GM21381 (cell line): ENCODE results near the gene ZFYVE19.
A peak's percentile ranks its signal among the peaks of the same experiment; 100 is the strongest.

Experiments
- ATAC-seq: cut with Tn5 transposase; IDR thresholded peaks from one replicate; pipeline ENCODE4 v1.9.1; 2021; ENCODE audit warnings: mild to moderate bottlenecking, moderate library complexity; ENCODE audit not compliant: unreplicated experiment

ZFYVE19 gene, protein sequence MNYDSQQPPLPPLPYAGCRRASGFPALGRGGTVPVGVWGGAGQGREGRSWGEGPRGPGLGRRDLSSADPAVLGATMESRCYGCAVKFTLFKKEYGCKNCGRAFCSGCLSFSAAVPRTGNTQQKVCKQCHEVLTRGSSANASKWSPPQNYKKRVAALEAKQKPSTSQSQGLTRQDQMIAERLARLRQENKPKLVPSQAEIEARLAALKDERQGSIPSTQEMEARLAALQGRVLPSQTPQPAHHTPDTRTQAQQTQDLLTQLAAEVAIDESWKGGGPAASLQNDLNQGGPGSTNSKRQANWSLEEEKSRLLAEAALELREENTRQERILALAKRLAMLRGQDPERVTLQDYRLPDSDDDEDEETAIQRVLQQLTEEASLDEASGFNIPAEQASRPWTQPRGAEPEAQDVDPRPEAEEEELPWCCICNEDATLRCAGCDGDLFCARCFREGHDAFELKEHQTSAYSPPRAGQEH

DNA sequence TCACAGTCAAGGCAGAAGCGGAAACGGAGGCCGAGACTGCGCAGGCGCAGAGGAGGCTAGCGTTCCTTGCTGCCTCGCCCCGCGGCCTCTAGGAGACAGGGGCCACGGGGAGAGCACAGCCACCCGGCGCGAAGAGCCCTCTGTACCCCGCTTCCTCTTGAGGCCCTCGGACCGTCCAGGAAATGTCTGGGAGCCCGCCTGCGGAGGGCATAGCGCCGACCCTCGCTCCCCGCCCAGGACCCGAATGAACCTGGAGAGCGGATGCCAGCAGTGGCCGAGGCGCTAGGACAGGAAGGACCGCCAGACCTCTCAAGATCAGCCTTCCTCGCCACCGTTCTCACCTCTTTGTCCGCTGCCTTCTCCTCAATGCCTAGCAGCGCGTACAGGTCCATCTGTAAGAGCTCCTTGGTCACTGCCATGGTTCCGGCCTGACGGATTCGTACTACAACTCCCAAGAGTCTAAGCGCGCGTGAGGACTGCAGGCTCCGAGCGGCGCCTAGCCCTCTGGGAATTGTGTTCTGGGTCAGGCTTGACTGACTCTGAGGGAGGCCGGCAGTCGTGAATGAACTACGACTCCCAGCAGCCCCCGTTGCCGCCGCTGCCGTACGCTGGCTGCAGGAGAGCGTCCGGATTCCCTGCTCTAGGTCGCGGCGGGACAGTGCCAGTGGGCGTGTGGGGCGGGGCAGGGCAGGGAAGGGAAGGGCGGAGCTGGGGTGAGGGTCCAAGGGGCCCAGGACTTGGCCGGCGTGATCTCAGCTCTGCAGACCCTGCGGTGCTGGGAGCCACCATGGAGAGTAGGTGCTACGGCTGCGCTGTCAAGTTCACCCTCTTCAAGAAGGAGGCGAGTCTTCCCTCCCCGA lies at the start of gene ZFYVE19, which contains the start of gene DNAJC17:
TSS of gene ZFYVE19 (plus strand) at position 62 of the 860 bp plus-strand sequence. CDS start at position 563, 501 bp downstream.
TSS of gene DNAJC17 (minus strand) at position 446 of the 860 bp plus-strand sequence. CDS start at position 419, 27 bp downstream.
- ATAC-seq: peak; percentile 91

DNA sequence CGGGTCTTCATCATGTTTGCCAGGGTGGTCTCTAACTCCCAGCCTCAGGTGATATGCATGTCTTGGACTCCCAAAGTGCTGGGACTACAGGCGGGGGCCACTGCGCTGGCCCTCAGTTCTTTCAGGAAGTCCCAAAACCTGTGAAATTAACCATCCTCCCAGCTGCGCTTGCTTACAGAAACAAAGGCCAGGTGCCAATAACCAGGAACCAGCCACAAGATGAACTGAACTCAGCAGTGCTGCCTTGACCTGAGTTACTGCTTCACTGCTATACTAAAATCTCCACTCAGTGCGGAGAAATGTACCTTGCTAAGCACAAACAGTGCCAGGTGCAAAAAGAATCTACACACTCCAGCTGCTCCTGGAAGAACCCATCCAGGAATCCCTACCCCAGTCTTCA lies 46.9 kb upstream of the ZFYVE19 start:
- no peak for ATAC-seq

DNA sequence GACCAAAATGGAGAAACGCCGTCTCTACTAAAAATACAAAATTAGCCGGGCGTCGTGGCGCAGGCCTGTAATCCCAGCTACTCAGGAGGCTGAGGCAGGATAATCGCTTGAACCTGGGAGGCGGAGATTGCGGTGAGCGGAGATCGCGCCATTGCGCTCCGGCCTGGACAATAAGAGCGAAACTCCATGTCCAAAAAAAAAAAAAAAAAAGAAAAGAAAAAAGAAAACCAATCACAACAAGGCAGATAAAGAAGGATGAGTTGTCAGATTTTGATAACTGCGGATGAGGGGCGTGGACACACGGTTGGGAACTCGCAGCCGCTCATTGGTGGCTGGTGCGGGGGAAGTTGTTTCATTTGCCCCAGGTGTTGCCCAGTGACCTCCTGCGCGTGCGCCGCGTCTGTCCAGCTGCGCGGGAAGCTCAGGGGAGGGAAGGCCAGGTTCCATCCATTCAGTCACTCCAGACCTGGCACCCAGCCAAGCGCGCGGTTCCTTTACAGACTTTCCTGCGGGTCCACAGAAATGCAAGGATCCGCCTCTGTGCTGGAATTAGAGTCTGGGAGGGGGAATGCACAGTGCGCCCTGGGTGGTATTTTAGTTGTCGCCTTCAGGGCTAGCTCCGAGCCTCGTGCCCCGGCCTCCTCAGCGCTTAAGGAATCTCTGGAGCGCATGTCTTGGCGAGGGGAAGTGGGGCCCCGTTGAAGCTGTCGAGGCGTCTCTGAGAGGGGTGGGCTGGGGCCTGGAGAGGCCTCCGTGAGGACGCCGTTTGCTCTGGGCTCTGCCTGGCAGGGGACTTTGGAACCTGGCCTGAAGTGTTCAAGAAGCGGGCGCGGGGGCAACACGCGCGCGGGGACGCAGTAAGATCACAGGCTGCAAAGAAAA lies 43.7 kb upstream of the ZFYVE19 start:
- no peak for ATAC-seq

DNA sequence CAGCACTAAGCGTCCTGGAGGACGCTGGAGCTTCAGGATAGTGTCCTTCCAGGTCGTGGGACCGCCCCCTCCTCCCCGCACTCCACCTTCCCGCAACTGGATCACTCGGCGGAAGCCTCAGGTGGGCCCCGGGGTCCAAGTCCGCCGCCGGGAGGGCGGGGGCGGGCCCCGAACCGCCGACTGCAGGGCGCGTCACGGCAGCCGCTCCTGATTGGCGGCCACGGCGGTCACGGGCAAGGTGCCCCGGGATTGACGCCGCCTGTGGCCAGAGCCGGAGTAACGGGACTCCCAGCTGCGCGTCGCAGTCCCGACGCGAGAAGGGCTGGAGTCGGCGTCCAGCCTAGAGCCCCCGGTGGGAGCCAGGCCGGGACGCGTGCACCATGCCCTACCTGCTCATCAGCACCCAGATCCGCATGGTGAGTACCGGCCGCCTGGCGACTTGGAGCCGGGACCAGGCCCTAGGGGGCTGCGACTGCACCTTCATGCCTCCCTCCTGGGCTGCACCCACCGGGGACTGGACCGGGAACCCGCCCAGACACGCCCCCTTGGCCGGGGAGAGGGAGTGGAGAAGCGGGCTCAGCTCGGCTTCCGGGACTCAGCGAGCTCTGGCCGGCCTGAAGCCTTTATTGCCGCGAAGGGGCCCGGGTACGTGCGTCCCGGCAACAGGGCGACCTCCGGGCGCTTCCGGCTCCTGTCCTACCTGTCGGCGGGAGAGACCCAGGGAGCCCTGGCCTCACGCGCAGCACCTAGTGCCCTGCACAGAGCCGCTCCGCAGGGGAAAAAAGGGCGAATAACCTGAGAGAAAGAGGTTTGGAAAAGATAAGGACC lies 42.9 kb upstream of the ZFYVE19 start, which contains the start of gene GCHFR:
TSS of gene GCHFR (plus strand) at position 268 of the 828 bp plus-strand sequence. CDS start at position 381, 113 bp downstream.
- ATAC-seq: peak; percentile 49

DNA sequence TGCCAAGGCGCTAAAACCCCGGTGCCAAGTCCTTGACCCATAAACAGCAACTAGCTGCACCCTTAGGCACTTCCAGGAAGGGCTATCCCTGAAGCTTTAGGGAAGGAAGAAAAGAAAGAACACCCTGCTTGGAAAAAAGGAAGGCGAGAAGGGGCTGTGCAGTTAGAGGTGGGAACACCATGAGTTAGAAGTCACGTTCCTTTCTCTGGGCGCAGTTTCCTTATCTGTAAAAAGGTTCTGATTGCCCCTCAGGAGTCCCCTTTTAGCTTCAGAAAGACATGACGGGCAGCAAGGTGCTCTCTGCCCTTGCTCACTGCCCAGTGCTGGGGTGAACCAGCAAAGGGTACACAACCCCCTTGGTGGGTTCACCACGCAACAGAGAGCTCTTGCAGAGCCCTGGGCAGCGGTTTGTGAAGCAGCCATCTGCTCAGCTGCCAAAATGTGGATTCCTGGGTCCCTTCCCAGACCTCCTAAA lies 42.2 kb upstream of the ZFYVE19 start:
- no peak for ATAC-seq

DNA sequence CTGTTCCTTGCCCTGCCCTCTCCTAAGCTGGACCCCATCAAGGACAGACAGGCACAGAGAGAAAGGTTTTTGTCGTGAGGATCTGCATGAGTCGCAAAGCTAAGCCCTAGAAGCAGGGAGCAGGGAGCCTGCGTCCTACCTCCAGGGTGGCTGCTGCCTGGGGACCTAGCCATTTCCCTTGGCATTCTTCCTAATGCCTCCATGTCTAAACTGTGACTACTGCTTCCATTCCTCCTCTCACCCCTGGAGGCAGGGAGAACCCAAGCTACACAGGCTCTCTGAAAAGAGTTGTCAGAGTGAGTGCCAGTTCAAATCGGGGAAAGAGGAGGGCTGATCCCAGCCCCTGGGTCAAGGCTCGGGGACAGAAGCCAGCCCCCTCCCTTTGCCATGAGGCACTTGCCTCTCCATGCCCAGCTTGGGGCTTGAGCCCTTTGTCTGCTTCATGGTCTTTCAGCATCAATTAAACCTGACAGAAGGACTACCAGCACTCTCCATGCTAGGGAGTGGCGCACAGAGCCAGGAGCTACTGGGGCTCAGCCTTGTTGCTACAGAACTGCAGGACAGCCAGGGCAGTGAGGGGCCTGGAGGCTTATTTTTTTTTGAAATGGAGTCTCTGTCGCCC lies 40.6 kb upstream of the ZFYVE19 start:
- ATAC-seq: no peak

DNA sequence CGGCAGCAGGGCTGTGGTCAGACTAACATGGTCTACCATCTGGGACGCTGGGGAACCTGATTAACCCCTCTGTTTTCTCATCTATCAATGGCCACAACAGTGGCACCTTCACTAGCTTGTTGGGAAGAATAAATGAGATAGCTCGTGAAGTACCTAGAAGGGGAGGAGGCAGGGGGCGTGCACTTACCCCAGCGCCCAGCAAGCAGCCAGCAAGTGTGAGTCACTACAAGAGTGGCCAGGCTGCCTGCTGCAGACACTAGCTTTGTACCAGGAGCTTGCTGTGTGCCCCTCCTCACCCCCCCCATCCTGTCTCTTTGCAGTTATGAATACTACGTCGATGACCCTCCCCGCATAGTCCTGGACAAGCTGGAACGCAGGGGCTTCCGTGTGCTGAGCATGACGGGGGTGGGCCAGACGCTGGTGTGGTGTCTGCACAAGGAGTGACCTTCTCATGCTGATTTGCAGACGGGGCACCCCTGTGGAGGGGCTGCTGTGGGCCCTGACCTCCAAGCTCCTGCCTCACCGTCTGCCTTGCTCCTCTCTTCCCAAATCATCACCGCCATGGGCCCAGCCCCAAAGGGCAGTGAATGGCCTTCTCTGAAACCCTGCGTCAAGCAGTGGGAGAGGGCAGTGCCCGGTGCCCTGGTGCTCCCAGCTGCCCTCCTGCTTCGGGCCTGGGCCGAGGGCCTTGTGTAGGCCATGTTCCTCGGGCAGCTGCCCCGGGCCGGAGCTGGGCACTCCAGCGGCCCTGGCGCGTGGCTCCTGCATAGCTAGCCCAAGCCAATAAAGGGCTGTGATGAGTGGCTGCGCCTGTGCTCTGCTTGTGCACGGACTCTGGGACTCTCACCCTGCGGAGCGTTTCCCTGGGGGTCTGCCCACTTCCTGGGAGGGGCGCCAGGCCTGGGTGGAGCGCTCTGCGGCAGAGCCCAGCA lies 39.7 kb upstream of the ZFYVE19 start:
- no peak for ATAC-seq

DNA sequence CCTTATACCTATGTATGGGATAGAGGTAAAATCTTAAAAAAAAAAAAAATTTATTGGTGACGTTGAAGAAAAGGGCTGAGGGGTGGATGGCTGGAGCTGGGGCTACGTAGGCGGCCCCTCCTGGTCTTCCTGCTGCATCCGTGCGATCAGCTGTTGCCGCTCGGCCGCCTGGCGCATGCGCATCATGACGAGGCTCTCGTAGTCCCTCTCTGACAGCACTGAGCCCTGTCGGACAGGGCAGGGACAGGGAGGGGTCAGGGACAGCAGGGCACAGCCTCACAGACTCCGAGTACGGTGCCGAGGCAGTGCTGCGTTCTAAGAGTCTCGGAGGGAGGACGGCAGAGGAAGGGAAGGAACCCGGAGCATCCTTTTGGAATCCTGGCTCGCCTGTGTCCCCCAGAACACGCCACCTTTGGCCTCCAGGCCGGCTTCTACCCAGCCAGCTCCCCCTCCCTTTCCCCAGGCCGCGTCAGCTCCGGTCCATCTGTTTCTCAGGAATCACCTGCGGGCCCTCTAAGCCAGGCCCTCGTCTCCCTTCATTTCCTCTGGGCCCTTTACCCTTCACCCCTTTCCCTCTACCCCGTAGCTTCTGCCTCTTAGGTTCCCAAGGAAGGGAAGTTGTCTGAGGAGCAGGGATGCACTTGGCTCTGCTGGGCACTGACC lies 38.9 kb upstream of the ZFYVE19 start:
- ATAC-seq: no peak

DNA sequence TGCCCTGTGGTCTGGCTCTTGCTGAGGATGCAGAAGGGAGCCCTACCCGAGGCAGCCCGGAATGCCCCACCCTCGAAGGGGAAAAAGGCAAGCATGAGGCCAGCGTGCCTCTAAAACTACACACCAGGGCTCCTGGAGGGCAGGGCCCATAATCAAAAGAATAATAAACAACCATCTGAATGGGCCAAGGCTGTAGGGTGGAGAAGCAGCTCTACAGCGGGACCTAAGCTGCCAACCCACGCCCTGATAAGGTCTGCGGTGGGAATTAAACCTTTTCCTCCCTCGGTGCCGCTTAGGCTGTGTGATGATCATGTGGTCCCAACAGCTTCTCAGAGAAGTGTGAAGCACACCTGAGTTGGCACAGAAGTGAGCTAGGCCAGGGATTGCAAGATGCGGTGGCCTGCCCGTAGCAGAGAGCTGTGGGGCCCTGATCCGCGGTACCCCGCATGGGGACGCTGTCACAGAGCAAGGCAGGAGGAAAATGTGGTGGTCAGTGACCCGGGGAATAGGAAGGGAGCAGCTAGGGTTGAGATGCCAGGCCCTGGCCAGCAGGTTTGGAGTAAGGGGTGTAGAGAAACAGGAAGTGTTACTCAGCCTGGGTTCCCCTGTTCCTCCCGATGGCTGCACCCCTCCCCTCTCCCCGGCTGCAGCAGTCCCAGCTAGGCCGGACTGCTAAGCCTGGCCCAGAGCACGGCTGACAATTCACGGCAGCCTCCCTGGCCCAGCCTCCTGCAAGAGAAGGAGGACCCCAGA lies 38.2 kb upstream of the ZFYVE19 start:
- no peak for ATAC-seq

DNA sequence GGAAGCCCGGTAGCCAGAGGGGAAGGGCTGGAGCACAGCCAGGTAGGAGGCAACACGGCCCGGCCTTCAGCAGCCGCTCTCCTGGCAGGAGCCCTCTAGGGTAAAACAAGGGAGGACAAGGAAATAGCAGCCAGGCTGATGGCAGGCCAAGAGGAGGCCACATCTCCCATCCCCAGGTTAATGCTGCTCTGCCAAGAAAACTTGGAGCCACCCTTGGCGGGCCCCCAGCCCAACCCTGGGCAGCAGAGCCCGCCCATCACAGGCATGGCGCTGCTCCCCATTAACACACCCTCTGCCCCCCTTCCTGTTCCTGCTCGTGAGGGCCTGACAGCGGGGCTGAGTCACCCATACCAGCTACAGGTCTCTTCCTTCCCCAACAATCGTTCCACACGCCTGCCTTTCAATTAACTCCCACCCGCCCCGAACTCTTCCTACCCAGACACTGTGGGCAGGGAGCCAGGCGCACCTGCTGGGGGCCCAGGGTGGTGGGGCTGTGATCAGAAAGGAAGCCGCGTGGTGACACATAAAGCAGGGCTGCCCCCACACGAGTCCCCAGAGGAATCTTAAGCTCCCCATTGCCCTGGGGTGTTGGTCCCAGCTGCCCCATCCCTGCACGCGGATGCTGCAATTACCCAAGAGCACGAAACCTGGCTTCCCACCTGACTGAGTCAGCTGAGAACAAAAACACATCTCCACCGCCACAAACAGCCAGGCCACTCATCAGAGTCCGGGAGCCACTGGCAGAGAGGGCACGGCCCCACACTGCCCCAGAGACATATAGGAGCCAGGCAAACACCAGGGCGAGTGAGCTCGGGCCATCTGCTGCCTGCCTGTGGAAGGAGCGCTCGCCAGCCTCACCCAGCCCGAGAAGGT lies 37.4 kb upstream of the ZFYVE19 start, which contains the start of gene C15orf62:
TSS of gene C15orf62 (plus strand) at position 707 of the 873 bp plus-strand sequence. CDS start 516 bp downstream, outside the sequence.
- peak; percentile 35 for ATAC-seq

DNA sequence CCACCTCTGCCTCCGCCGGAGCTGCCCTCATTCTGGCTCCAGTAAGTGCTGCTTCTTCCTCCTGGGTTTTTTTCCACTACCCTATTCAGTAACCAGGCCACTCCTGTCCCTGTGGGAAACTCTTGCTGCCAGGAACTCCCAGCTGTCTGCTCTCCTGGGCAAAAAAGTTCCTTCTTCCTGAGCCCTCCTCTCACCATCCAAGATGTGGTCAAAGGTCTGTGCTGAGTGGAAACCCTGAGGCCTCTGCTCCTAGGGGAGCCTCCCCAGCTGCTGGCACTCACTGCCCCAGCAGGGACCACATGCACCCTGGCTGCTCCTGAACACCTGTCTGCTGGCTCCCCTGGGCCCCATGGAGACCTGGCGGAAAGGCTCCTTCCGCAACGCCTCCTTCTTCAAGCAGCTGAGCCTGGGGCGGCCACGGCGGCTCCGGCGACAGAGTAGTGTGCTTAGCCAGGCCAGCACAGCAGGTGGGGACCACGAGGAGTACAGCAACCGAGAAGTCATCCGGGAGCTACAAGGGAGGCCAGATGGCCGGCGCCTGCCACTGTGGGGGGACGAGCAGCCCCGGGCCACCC lies 36.7 kb upstream of the ZFYVE19 start:
- ATAC-seq: no peak

DNA sequence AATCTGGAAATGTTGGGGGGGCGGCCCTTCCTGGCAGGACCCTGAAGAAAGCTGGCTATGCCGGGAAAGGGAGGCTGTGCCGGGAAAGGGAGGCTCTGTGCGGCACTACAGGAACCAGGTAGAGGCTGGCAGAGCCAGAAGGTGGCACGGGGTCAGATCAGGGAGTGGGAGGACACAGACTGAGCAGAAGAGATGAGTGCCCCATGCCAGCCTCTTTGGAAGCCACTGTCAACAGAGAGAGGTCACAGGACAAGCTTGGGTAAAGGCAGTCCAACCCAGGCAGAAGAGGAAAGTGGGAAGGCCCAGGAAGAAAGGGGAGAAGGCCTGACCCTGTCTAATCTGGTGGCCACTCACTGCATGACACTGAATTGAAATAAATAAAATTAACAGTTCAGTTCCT lies 35.6 kb upstream of the ZFYVE19 start:
- no peak for ATAC-seq

DNA sequence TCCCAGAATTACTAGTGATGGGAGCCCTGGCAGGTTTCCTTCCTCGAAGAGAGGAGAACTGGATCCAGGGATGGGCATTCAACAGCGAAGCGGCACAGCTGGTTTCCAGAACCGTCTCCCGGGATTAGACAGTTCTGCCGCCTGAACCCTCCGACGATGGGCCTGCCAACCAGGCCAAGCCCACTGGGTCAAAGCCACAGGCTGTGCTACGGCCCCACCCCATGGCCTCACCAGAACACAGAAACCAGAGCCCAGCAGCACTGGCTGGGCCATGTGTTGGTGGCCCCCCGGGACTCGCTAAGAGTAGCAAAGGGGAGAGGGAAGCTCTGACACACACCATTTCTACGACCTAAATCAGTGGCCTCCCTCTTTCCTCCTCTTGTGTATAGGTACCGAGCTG lies 34.9 kb upstream of the ZFYVE19 start:
- ATAC-seq: no peak

DNA sequence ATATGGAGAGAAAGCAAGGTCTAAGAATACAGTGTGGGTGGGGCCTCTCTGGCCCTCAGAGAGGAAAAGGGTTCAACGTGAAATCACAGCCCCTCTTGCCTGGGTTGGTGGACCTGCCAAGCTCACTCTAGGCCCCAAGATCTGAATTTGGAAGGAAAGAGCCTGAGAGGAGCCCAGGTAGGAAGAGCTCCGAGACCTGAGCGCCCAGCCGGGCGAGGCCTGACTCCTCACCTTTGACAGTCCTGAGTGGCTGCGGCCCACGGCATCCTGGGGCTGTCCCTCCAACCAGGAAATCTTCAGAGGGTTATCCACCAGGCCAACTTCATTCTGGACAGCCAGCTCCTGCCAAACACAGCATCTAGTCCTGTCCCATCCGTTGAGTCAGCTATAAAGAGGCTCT lies 33.4 kb upstream of the ZFYVE19 start:
- ATAC-seq: no peak

DNA sequence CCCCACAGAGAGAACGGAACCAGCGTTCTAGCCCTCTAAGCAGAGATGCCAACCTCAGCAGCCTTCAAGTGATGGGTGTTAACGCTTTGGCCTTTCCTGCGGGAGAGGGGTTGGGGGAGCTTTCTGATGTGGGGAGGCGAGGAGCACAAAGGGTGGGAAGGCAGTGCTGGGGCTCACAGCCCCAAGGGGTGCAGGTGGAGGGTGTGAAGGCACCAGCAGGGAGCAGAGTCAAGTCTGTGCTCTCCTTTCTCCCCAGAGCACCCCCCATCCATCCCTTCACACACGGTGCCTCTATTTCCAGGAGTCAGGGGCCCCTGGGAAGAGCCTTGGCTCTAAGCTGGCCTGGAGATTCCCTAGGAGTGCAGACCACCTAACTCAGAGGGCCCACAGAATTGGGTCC lies 33.0 kb upstream of the ZFYVE19 start:
- ATAC-seq: no peak
